GM18520 (cell line): ENCODE measurements around the gene NCAPH2.
"Not testable (repeated sequence)": the region's sequence is repeated elsewhere in the genome, so short reads cannot be mapped to it uniquely, and the experiment has no call there.

Experiments
- ATAC-seq: cut with Tn5 transposase; IDR thresholded peaks from one replicate; pipeline ENCODE4 v1.9.1; 2021; ENCODE audit not compliant: unreplicated experiment

The NCAPH2 gene

GRCh38 chr22:50528682-50529415 lies 20.8 kb downstream of the NCAPH2 start:
- no peak for ATAC-seq

- no peak for ATAC-seq
Measured at GRCh38 chr22:50529416-50529896, 21.4 kb downstream of the NCAPH2 start.

DNA sequence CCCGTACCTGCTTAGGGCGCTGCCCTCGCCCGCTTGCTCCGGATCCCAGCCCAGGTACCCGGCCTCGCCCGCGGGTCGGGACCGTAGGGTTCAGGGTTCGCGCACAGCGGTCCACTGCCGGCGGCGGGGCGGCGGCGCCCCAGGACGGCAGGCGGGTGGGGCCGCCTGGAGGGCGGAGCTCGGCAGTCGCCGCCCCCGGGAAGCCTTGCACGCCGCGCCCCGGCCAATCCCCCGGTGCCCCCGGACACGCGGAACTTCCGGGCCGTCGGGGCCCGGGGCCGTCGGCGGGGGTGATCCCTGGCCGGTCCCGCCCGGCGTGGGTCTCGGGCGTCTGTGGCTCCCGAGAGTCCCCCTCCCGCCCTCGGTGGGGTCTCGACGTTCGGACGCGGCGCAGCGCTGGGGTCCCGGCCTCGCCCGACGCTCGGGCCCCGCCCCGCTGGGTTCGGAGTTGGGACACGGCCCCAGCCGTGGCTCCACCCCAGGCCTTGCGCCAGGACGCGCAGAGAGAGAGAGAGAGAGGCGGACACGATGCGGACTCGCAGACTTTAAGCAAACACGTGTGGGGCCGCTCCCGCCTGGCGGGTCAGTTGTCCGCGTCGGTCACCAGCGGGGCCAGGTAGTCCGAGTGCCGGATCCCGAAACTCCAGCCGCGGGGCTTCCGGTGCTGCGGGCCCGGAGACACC lies 22.0 kb downstream of the NCAPH2 start, which contains the start of gene TYMP:
TSS of gene TYMP (minus strand) at position 116 of the 683 bp plus-strand sequence. CDS start 303 bp downstream, outside the sequence.
- peak; percentile 16 for ATAC-seq

GRCh38 chr22:50530580-50530876 lies 22.5 kb downstream of the NCAPH2 start:
- no peak for ATAC-seq

GRCh38 chr22:50530877-50531545 lies 23.0 kb downstream of the NCAPH2 start:
- ATAC-seq = no peak

DNA sequence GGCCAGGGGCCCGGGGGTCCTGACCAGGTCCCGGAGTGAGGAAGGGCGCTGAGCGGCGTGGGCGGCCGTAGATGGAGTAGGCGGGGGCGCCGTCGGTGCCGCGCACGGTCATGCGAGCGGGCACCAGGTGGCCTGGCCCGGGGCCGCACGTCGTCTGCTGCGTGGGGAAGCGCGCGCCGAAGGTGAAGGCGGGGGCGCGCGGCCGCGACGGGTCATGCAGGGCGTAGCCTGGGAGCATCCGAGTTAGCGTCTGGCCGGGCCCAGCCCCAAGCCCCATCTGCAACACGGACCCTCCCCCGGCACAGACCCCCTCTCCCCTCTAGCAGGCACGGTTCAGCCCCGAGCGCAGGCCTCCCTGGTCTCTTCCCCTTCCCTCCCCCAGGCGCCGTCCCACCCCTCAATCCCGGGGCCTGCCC lies 23.5 kb downstream of the NCAPH2 start:
- ATAC-seq = no peak

DNA sequence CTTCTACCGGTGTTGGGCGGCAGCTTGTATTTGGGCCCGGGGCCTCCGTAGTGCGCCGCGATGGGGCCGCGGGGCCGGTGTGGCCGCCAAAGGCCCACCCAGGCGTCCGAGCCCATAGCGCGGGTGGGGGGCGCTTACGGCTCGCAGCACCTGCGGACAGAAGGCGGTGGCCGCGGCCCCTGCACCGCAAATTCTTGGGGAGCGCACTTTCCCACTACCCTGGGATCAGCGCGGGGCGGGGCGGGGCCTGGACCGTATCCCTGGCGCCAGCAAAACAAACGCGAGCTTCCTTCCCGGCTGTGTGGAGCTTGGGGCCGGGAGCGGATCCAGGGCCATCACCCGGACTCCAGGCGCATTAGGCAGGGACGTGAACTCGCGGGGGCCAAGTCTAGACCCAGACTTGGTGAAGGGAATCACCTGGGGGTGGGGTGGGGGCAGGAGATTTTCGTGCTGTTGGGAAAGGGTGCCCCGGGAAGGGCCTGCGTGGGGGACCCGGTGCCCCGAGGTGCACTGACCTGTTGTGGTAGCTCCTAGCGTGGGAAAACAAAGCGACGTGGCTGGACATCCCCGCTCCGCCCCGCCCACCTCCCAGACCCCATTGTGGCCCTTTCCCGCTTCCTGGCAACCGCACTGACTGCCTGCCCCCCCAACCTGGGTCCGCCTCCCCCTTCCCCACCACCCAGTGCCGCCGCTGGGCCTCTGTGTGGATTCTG lies 24.1 kb downstream of the NCAPH2 start:
- no peak for ATAC-seq

- ATAC-seq = no peak
Measured at GRCh38 chr22:50532824-50533796, 25.1 kb downstream of the NCAPH2 start.

GRCh38 chr22:50533856-50534711 lies 26.1 kb downstream of the NCAPH2 start:
- not testable (repeated sequence) for ATAC-seq

GRCh38 chr22:50535113-50535512 lies 27.1 kb downstream of the NCAPH2 start:
- no peak for ATAC-seq

- ATAC-seq = no peak
Measured at GRCh38 chr22:50536226-50536625, 28.2 kb downstream of the NCAPH2 start.

DNA sequence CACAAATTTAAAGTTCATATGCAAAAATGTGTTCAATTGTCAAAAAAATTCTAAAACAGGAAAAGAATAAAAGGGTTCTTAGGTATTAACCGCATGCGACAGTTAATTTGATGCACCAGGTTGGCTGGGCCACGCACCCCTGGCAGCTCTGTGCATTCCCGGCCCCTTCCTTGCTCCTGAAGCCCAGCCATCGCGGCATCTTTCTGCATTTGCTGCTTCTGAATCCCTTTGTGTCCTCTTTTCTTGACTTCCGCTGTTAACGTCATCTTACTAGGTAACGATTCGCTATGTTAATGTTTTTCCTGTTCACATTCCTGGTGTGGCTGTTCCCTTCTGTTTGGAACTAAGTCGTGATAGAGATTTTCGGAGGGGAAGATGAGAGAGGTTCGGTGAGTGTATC lies 29.7 kb downstream of the NCAPH2 start:
- no peak for ATAC-seq

GRCh38 chr22:50540381-50540780 lies 32.4 kb downstream of the NCAPH2 start:
- no peak for ATAC-seq

DNA sequence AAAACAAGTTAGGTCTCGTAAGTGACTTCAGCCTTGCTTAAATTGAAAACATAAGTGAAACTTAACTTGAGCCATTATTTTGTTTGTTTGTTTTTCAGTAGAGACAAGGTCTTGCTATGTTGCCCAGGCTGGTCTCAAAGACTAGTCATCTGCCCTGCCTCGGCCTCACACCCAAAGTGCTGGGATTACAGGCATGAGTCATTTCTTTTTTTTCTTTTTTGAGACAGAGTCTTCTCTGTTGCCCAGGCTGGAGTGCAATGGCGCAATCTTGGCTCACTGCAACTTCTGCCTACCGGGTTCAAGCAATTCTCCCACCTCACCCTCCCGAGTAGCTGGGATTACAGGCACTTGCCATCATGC lies 33.6 kb downstream of the NCAPH2 start:
- ATAC-seq = not testable (repeated sequence)

DNA sequence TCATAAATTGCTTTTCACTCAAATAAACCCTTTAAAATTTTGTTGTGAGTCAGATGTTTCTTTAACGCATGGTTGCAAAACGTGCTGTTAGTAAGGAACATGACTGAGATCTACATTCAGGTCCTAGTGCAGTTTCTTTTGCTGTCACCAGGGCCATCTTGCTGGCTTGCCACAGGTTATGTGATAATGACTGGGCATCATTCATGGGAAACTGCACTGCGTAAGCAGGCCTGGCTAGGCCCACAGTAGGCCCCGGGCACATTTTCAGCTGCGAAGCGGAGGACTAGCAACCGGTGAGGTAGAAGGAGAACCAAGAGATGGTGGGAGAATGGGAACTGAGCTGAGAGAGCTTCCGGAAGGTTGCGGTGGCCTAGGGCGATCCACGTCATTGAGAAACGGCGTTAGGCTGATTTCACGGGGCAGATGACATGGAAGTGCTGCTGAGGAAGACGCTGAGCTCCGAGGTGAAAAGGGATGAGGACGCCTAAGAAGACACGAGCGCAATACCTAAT lies 34.4 kb downstream of the NCAPH2 start:
- no peak for ATAC-seq

GRCh38 chr22:50544078-50544745 lies 36.2 kb downstream of the NCAPH2 start:
- ATAC-seq = no peak

- ATAC-seq = no peak
Measured at GRCh38 chr22:50544746-50545253, 36.8 kb downstream of the NCAPH2 start.
